Measurements from ENCODE around the gene ARHGEF5. TPM values are rescaled to one million over a fixed set of nuclear protein-coding genes. Genes with fewer than 3 reads are reported as not detected.

The ARHGEF5 gene
- total and polyA plus RNA-seq, 2 experiments from 2014 or later = 10.2 to 27.1 TPM

GRCh38 chr7:144408121-144408520 lies 52.9 kb downstream of the ARHGEF5 start (continued):
- TF ChIP-seq, protein P1, sequence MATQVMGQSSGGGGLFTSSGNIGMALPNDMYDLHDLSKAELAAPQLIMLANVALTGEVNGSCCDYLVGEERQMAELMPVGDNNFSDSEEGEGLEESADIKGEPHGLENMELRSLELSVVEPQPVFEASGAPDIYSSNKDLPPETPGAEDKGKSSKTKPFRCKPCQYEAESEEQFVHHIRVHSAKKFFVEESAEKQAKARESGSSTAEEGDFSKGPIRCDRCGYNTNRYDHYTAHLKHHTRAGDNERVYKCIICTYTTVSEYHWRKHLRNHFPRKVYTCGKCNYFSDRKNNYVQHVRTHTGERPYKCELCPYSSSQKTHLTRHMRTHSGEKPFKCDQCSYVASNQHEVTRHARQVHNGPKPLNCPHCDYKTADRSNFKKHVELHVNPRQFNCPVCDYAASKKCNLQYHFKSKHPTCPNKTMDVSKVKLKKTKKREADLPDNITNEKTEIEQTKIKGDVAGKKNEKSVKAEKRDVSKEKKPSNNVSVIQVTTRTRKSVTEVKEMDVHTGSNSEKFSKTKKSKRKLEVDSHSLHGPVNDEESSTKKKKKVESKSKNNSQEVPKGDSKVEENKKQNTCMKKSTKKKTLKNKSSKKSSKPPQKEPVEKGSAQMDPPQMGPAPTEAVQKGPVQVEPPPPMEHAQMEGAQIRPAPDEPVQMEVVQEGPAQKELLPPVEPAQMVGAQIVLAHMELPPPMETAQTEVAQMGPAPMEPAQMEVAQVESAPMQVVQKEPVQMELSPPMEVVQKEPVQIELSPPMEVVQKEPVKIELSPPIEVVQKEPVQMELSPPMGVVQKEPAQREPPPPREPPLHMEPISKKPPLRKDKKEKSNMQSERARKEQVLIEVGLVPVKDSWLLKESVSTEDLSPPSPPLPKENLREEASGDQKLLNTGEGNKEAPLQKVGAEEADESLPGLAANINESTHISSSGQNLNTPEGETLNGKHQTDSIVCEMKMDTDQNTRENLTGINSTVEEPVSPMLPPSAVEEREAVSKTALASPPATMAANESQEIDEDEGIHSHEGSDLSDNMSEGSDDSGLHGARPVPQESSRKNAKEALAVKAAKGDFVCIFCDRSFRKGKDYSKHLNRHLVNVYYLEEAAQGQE (IDR thresholded peaks at IDR 0.05; ENCODE audit: unreplicated experiment) = no peak
- TF ChIP-seq ZNF331 (CRISPR knock-in tag; IDR thresholded peaks at IDR 0.05; ENCODE audit: low read depth) = no peak
- no peak for TF ChIP-seq ZNF114 (CRISPR knock-in tag; IDR thresholded peaks at IDR 0.05)

DNA sequence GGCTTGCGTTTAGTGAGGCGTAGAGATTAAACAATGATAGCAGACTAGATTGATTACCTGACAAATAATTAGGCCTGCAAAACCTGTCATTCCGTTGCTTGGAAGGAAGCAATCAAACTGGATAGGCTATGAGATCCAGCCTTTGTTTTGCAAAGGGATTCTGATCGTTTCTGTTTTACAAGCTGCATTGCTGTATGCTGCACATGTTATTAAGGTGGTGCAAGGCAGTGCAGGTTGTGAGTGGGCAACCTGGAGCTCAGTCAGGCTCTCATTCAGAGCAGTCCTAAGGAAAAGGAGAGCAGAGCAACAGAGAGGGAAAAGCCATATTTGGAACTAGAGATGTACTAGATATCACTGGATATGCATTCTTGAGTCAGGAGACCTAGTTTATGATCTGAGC lies 55.2 kb downstream of the ARHGEF5 start:
- Histone ChIP-seq H3F3A (replicated peaks; ENCODE audit: low read depth) (no peaks in the 10 kb centered on the region), H3K9me2 (ENCODE audit: insufficient read depth) (no peaks in the 10 kb centered on the region), H3K36me3 (ENCODE audit: insufficient read depth) (no peaks in the 10 kb centered on the region), H3K27ac (ENCODE audit: low read depth) (no peak overlapping the region), H3K4me2 (no peak overlapping the region), H2AFZ (peak overlapping the region; percentile 78), H3K27me3 (ENCODE audit: insufficient read depth) (no peaks in the 10 kb centered on the region), H3K4me1 (ENCODE audit: insufficient read depth) (peaks cover 4% of the 10 kb centered on the region; the same call in 1 of the 2 replicates), H4K20me1 (replicated peaks; ENCODE audit: insufficient read depth) (no peaks in the 10 kb centered on the region), H3K4me3 (no peak overlapping the region), H3K79me2 (replicated peaks; ENCODE audit: insufficient read depth) (no peaks in the 10 kb centered on the region)
- Mint-ChIP-seq H3K4me3 (no peak overlapping the region), H3K4me1 (peaks cover 14% of the 10 kb centered on the region), H3K36me3 (ENCODE audit: low read depth) (no peaks in the 10 kb centered on the region), H3K27me3 (ENCODE audit: insufficient read depth, low read depth, poor library complexity) (no peaks in the 10 kb centered on the region), H3K27ac (no peak overlapping the region), H3K9me3 (no peaks in the 10 kb centered on the region)
- ATAC-seq (no peak), DNase-seq (ENCODE audit: low spot score) (no peak)
- TF ChIP-seq ZNF114 (CRISPR knock-in tag; IDR thresholded peaks at IDR 0.05) = no peak
- no peak for TF ChIP-seq ZNF462 (CRISPR knock-in tag; IDR thresholded peaks at IDR 0.05)
- no peak for TF ChIP-seq ZNF331 (CRISPR knock-in tag; IDR thresholded peaks at IDR 0.05; ENCODE audit: low read depth)
- TF ChIP-seq EZH2 (IDR thresholded peaks at IDR 0.05; ENCODE audit: low read depth, unreplicated experiment) = no peak
- no peak for TF ChIP-seq STAT1 (IDR thresholded peaks at IDR 0.05; ENCODE audit: unreplicated experiment)
- no peak for TF ChIP-seq ETS1 (IDR thresholded peaks at IDR 0.05)
- TF ChIP-seq, protein P1 (IDR thresholded peaks at IDR 0.05; ENCODE audit: unreplicated experiment) = no peak
- TF ChIP-seq EZH2phosphoT487 (IDR thresholded peaks at IDR 0.05; ENCODE audit: unreplicated experiment) = no peak
- no peak for TF ChIP-seq POLR2AphosphoS5 (IDR thresholded peaks at IDR 0.05; ENCODE audit: low read depth)

All from GM23338 (cell line).